HCEC 1CT (cell line): ENCODE data around the gene SETDB1.

Experiments used
- DNase-seq: peaks from one replicate; pipeline ENCODE4 v3.0.0-alpha.2; 2017

Gene SETDB1

GRCh38 chr1:150944856-150945255, 18.7 kb downstream of the SETDB1 start:
- no peak for DNase-seq

GRCh38 chr1:150954708-150955107, 28.5 kb downstream of the SETDB1 start:
- DNase-seq: no peak

DNA sequence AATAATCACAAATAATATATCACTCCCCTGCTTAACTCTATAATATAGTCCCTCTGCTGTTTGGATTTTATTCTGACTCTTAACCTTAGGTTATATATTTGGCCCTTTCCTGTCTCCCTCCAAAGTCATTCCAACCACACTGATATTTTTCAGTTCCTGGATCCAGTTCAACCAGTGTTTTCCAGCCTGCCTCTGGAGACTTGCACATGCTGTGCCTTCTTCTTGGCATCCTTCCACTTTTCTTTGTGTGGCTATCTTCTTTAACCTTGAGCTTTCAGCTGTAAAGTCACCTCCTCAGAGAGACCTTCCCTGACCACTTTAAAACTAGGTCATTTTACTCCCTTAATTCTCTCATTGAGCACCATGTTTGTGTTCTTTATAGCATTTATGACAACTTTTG, 29.1 kb downstream of the SETDB1 start:
- no peak for DNase-seq

DNA sequence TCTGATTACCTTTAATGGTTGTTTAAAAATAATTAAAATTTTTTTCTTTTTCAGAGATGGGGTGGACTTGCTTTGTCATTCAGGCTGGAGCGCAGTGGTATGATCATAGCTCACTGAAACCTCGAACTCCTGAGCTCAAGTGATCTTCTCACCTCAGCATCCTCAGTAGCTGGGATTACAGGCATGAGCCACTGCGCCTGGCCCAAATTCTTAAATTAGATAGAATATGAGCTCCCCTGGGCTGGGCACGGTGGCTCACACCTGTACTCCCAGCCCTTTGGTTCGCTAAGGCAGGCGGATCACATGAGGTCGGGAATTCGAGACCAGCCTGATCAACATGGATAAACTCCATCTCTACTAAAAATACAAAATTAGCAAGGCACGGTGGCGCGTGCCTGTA, 31.5 kb downstream of the SETDB1 start:
- DNase-seq: no peak

DNA sequence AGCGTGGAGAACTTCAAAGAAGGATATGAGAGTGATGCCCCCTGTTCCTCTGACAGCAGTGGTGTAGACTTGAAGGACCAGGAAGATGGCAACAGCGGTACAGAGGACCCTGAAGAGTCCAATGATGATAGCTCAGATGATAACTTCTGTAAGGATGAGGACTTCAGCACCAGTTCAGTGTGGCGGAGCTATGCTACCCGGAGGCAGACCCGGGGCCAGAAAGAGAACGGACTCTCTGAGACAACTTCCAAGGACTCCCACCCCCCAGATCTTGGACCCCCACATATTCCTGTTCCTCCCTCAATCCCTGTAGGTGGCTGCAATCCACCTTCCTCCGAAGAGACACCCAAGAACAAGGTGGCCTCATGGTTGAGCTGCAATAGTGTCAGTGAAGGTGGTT, 34.5 kb downstream of the SETDB1 start:
- no peak for DNase-seq

GRCh38 chr1:150961756-150962155, 35.6 kb downstream of the SETDB1 start:
- no peak for DNase-seq

GRCh38 chr1:150963321-150964163, 37.4 kb downstream of the SETDB1 start:
- DNase-seq: no peak

DNA sequence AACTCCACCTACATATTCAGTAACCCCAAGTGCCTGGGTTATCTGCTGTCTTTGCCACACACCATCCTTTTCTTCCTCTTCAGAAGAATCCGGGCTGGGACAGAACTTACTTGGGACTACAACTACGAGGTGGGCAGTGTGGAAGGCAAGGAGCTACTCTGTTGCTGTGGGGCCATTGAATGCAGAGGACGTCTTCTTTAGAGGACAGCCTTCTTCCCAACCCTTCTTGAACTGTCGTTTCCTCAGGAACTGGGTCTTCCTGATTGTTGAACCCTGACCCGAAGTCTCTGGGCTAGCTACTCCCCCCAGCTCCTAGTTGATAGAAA, 38.0 kb downstream of the SETDB1 start:
- DNase-seq: no peak

- DNase-seq: no peak
Observed at GRCh38 chr1:150965605-150966004, 39.4 kb downstream of the SETDB1 start.

DNA sequence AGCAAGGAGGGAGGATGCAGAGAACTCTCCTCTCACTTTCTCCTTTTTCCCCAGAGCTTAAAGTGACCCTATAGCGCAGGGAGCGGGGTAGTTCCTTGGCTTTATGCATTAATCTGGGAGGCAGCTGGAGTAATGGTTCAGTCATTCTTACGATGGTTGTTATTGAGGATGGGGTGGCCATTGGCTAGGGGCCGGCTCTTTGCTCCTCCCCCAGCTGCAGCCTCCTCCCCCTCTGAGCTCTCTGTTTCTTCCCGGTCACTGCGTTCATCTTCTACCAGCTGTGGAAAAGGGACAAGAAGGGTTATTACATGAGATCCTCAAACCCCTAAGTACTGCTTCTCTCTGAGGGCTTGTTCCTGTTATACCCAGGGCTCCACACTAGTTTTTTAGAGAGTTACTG, 39.8 kb downstream of the SETDB1 start:
- no peak for DNase-seq

DNA sequence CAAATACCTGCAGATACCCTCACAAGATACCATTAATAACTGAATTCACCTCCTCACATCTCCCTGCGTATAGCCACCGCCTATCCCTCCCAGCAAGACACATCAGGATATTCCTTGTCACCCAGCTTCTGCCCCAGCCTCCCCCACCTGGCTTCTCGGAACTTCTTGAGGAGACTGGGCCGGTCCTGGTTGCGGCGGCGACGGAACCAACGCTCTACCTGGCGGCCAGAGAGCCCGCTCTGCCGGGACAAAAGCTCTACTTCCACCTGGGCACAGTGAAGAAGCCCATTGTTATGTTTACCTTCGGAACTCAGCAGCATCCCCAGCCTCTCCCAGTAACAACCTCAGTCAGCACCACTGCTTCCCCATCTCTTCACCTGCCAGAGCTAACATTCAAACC, 41.8 kb downstream of the SETDB1 start:
- DNase-seq: no peak

DNA sequence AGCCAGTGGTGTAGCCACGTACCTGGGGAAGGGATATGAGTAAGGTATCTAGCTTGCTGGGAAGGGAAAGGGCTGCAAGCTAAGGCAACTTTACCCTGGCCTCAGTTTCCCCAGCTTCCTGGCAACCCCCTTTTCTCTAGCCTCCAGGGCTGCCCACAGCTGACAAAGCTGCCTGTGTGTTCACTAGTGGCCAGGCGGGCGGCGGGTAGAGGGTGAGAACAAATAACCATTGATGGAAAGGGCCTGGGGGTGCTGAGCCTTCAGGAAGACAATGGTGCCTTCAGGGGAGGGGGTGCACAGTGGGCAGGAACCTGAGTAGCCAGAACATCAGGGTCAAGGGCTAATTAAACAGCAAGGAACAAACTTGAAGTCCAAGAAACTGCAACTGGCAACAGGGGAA, 42.3 kb downstream of the SETDB1 start:
- no peak for DNase-seq

- DNase-seq: no peak
Observed at GRCh38 chr1:150969626-150970025, 43.5 kb downstream of the SETDB1 start.

- peak; percentile 48 for DNase-seq
Observed at GRCh38 chr1:150970808-150971582, 44.8 kb downstream of the SETDB1 start.

DNA sequence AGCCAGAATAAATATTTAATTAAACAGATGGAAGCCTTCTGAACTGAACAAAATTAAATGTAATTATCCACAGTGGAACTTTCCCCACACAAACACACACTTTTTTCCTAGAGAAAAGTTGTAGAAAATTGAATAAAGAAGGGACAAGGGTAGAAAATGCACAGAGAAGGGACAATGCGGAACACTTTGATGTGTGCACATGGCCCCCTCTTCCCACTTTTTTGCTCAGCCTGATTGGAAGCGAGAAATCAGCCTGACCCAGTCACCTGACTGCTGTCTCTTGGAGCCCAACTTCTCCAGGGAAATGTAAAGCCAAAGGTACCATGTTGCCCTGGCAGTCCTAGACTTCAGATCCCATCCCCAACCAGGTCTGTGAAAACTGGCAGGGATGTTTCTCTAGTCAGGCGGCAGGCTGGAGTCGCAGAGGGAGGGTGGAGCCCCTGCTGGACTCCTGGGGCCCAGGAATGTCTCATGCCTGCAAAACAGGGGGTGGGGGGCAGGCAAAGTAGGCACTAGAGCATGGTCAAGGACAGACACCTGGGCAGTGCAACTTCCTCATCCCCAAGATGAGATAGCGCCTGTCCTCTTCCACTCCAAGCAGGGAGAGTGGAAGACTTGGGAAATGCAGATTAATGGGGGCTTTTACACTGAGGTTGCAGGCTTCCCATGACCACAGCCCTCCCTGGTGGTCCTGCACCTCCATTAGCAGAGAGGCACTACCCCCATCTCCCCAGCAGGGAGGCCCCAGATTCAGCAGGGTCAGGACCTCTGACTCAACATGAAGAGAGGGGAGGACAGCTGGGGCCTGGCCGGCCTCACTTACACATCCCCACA, 45.6 kb downstream of the SETDB1 start:
- peak; percentile 58 for DNase-seq

- no peak for DNase-seq
Observed at GRCh38 chr1:150972417-150972940, 46.3 kb downstream of the SETDB1 start.

- no peak for DNase-seq
Observed at GRCh38 chr1:150973258-150973835, 47.2 kb downstream of the SETDB1 start.

DNA sequence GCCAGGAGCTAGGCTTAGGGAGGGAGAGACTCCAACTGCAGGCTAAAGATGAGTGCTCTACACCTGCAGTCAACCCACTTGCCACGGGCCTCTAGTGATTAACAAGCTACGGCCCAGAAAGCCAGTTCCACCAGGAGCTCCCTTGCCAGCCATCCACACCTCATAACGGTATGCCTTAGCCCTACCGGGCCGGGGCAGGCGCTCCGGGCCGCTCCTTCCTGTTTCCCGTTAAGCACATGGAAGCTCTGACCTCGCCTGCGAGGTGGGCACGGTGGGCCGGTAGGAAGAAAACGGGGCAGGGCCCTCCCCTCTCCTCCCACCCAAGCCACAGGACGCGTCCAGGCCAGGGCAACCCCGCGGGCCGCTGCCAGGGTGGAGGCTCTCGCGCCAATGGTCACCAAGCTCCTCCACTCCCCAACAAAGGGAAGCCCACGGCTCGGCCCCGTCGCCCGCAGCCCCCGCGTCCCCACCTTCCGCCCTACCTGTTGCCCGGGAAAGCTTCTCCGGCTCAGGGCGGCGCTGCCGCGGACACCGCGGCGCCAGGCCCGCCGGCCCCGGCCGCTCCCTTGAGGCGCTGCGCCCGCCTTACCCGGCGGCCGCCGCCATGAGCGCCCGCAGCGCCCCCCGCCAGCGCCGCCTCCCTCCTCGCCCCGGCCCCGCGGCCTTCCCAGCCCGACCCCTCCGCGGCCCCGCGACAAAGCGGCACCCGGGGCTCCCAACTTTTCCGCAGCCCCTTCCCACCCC, 47.8 kb downstream of the SETDB1 start:
- DNase-seq: no peak

DNA sequence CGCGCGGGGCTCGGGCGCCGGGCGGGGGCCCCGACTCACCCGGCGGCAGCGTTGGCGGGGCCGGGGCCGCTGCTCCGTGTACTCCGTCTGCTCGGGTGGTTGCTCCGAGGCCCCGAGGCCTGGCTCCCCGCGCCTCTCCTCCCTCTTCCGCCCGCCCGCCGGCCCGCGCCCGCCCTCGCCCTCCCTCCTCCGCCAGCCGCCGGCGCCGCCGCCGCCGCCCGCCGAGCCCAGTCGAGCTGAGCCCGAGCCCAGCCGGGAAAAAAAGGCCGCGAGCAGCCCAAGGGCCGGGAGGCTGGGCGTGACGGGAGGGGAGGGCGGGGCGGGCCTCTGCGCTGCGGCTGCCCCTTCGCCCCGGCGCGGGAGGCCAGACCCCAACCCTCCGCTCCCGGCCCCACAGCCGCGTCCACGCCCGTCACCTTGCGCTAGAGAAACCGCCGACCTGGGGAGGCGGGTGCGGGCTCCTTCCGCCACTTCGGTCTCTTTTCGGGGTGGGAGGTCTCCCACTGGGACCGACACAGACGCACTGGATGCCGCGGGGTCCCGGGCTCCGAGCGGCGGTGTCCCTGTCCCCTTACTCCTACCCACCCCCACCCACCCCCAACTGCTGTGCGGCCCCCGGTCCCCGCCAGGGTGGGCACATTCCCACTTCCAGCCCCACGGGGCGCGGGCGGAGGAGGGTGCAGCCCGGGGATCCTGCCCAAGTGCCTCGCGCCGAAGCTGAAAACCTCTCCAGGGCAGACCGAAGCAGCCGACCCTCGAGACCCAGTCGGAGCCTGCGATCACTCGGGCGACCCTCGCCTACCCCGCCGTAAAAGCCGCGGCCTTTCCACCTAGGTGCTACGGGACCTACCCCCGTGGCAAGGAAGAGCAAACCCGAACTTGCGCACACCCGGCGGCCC, 48.7 kb downstream of the SETDB1 start, which contains the start of gene CERS2:
Gene CERS2, minus strand, starts transcription at position 256 of the 899 bp plus-strand sequence. CDS start 5,745 bp downstream, outside the sequence.
- peak; percentile 72 for DNase-seq

DNA sequence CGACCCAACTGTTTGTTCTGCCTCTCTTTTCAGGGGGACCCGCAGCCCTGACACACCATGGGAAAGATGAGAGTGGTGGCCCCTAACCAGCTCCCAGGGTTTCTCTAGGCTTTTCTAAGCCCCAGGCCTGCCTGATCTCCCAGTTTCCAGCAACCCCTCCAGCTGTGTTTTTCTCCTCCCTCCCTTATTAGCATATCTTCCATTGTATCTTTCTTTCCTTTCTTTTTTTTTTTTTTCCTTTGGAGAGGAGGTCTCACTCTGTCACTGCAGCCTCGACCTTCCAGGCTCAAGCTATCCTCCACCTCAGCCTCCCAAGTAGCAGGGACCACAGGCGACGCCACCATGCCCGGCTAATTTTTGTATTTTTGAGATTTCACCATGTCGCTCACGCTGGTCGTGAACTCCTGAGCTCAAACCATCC, 50.2 kb downstream of the SETDB1 start:
- no peak for DNase-seq
